HEK293T (cell line): ENCODE data around the gene XG.

Experiments used
- ARNT ChIP-seq: fragments of 450-650 bp; IDR thresholded peaks from 2 replicates; pipeline ENCODE4 v1.6.1; 2017; ENCODE audit warnings: mild to moderate bottlenecking
- BHLHE40 ChIP-seq: fragments of 450-650 bp; IDR thresholded peaks from 2 replicates; pipeline ENCODE4 v1.6.1; 2016; ENCODE audit warnings: mild to moderate bottlenecking, moderate library complexity, borderline replicate concordance
- CTBP1 ChIP-seq: fragments of 450-650 bp; IDR thresholded peaks from 2 replicates; pipeline ENCODE4 v1.6.1; 2016; ENCODE audit warnings: borderline replicate concordance
- FOXA1 ChIP-seq: fragments of 450-650 bp; IDR thresholded peaks from 2 replicates; pipeline ENCODE4 v1.6.1; 2016; ENCODE audit warnings: mild to moderate bottlenecking
- FOXK2 ChIP-seq: fragments of 450-650 bp; IDR thresholded peaks from 2 replicates; pipeline ENCODE4 v1.6.1; 2016; ENCODE audit warnings: mild to moderate bottlenecking
- FOXM1 ChIP-seq: fragments of 450-650 bp; IDR thresholded peaks from 2 replicates; pipeline ENCODE4 v1.6.1; 2017; ENCODE audit warnings: mild to moderate bottlenecking, borderline replicate concordance
- HDGF ChIP-seq: fragments of 450-650 bp; IDR thresholded peaks from 2 replicates; pipeline ENCODE4 v1.6.1; 2017; ENCODE audit warnings: antibody characterized with exemption, borderline replicate concordance
- L3MBTL2 ChIP-seq: fragments of 450-650 bp; conservative IDR thresholded peaks from 2 replicates; pipeline ENCODE4 v1.6.1; 2016; ENCODE audit warnings: mild to moderate bottlenecking
- NFRKB ChIP-seq: fragments of 450-650 bp; IDR thresholded peaks from 2 replicates; pipeline ENCODE4 v1.6.1; 2016; ENCODE audit warnings: mild to moderate bottlenecking, moderate library complexity
- PKNOX1 ChIP-seq: fragments of 450-650 bp; IDR thresholded peaks from 2 replicates; pipeline ENCODE4 v1.6.1; 2016
- SP1 ChIP-seq: fragments of 450-650 bp; IDR thresholded peaks from 2 replicates; pipeline ENCODE4 v1.6.1; 2017
- SUZ12 ChIP-seq: fragments of 450-650 bp; IDR thresholded peaks from 2 replicates; pipeline ENCODE4 v1.6.1; 2016; ENCODE audit warnings: mild to moderate bottlenecking
- TARDBP ChIP-seq: fragments of 450-650 bp; IDR thresholded peaks from 2 replicates; pipeline ENCODE4 v1.6.1; 2016
- ZNF384 ChIP-seq: fragments of 450-650 bp; IDR thresholded peaks from 2 replicates; pipeline ENCODE4 v1.6.1; 2016

GRCh38 chrX:2711441-2711840, 40.4 kb upstream of the XG start:
- no peak for TF ChIP-seq TARDBP
- TF ChIP-seq FOXK2: no peak
- no peak for TF ChIP-seq BHLHE40
- TF ChIP-seq NFRKB: no peak
- TF ChIP-seq FOXA1: no peak
- no peak for TF ChIP-seq ZNF384
- TF ChIP-seq FOXM1: no peak
- TF ChIP-seq SP1: no peak
- no peak for TF ChIP-seq HDGF
- no peak for TF ChIP-seq L3MBTL2
- no peak for TF ChIP-seq ARNT
- TF ChIP-seq CTBP1: no peak
- TF ChIP-seq PKNOX1: no peak
- TF ChIP-seq SUZ12: no peak
